Measurements from ENCODE around the gene VARS1.
"Not testable (repeated sequence)": the region's sequence is repeated elsewhere in the genome, so short reads cannot be mapped to it uniquely, and the experiment has no call there.

The VARS1 gene

GRCh38 chr6:31813465-31813849 lies 17.9 kb upstream of the VARS1 start:
- no peak for TF ChIP-seq CTCF (IDR thresholded peaks at IDR 0.05; ENCODE audit: low read depth, low read length, missing control alignments)
- no peak overlapping the region for H3K4me3 ChIP-seq (replicated peaks; ENCODE audit: low read depth, low read length)
- DNase-seq (ENCODE audit: extremely low read depth, low read depth): no peak

DNA sequence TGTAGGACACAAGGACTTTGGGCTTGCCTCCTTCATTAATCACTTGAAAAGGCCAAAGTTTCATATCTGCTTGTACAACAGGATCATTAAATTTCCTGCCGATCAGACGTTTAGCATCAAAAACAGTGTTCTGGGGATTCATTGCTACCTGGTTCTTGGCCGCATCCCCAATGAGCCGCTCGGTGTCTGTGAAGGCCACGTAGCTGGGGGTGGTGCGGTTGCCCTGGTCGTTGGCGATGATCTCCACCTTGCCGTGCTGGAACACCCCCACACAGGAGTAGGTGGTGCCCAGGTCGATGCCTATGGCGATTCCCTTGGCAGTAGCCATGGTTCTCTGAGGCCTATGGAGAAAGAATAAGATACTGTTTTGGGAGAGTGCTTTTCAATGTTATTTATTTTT lies 16.1 kb upstream of the VARS1 start:
- no peak for TF ChIP-seq CTCF (IDR thresholded peaks at IDR 0.05; ENCODE audit: low read depth, low read length, missing control alignments)
- H3K4me3 ChIP-seq (replicated peaks; ENCODE audit: low read depth, low read length): no peak overlapping the region
- no peak for DNase-seq (ENCODE audit: extremely low read depth, low read depth)

DNA sequence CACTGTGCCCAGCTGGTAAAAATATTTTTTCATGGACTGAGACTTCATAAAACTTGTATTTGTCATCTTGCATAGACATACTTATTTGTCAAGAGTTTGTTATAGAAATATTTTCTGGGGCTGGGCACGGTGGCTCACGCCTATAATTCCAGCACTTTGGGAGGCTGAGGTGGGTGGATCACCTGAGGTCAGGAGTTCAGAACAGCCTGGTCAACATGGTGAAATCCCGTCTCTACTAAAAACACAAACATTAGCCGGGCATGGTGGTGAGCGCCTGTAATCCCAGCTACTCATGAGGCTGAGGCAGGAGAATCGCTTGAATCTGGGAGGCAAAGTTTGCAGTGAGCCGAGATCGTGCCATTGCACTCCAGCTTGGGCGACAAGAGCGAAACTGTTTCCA lies 13.0 kb upstream of the VARS1 start:
- not testable (repeated sequence) for H3K4me3 ChIP-seq (replicated peaks; ENCODE audit: low read depth, low read length); DNase-seq (ENCODE audit: extremely low read depth, low read depth)

GRCh38 chr6:31806470-31807272 lies 11.1 kb upstream of the VARS1 start, which contains the start of gene LSM2:
TSS of gene LSM2 (minus strand) at chr6:31806966. CDS start at chr6:31806757, 209 bp downstream.
- H3K4me3 ChIP-seq (replicated peaks; ENCODE audit: low read depth, low read length): peak within 1 kb of the TSS; percentile 94
- DNase-seq (ENCODE audit: extremely low read depth, low read depth): peak; percentile 87
- peak; percentile 35 for TF ChIP-seq CTCF (IDR thresholded peaks at IDR 0.05; ENCODE audit: low read depth, low read length, missing control alignments)

GRCh38 chr6:31805939-31806469 lies 10.5 kb upstream of the VARS1 start:
- no peak for TF ChIP-seq CTCF (IDR thresholded peaks at IDR 0.05; ENCODE audit: low read depth, low read length, missing control alignments)
- H3K4me3 ChIP-seq (replicated peaks; ENCODE audit: low read depth, low read length): peak overlapping the region; percentile 94
- DNase-seq (ENCODE audit: extremely low read depth, low read depth): no peak

DNA sequence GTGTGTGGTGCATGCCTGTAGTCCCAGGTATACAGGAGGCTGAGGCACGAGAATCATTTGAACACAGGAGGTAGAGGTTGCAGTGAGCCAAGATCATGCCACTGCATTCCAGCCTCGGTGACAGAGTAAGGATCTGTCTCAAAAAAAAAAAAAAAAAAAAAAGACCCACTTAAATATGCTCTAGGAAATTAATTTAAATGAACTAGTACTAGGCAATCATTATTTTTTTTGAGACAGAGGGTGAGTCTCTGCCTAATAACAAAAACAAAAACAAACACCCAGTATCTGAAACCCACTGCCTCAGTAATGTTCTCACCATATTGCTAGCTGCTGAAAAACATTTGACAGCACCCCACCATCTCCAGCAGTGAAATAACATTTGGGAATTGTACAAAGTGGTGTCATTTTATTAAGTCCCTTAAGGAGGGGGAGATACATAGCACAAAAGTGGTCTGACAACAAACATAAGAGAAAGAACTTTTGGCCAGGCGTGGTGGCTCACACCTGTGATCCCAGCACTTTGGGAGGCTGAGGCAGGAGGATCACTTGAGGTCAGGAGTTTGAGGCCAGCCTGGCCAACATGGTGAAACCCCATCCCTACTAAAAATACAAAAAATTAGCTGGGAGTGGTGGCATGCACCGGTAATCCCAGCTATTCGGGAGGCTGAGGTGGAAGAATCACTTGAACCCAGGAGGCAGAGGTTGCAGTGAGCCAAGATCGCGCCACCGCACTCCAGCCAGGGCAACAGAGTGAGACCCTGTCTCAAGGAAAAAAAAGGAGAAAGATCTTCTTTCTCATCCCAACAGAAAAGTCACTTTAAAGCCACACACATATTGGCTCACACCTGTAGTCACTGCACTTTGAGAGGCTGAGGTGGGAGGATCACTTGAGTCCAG lies 5.7 kb upstream of the VARS1 start:
- H3K4me3 ChIP-seq (replicated peaks; ENCODE audit: low read depth, low read length); DNase-seq (ENCODE audit: extremely low read depth, low read depth): not testable (repeated sequence)

DNA sequence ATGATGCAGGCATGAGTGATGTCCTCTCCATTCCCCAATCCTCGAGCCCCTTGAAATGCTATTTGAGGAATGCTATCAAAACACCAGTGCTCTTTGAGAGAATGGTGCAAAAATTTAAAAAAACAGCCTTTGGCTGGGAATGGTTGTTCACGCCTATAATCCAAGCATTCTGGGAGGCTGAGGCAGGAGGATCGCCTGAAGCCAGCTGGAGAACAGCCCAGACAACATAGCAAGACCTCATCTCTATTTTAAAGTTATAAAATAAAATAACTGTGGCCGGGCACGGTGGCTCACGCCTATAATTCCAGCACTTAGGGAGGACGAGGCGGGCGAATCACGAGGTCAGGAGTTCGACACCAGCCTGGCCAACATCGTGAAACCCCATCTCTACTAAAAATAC lies 4.2 kb upstream of the VARS1 start:
- no peak overlapping the region for H3K4me3 ChIP-seq (replicated peaks; ENCODE audit: low read depth, low read length)
- TF ChIP-seq CTCF (IDR thresholded peaks at IDR 0.05; ENCODE audit: low read depth, low read length, missing control alignments): no peak
- no peak for DNase-seq (ENCODE audit: extremely low read depth, low read depth)

All from HFF-Myc (cell line).